ENCODE results near the gene LSM3. TPM values are rescaled to one million over a fixed set of nuclear protein-coding genes. Genes with fewer than 3 reads are reported as not detected.

LSM3 gene
- total RNA-seq, 1 donor from 2014 or later, result 9.5 TPM

- TF ChIP-seq, protein P1, sequence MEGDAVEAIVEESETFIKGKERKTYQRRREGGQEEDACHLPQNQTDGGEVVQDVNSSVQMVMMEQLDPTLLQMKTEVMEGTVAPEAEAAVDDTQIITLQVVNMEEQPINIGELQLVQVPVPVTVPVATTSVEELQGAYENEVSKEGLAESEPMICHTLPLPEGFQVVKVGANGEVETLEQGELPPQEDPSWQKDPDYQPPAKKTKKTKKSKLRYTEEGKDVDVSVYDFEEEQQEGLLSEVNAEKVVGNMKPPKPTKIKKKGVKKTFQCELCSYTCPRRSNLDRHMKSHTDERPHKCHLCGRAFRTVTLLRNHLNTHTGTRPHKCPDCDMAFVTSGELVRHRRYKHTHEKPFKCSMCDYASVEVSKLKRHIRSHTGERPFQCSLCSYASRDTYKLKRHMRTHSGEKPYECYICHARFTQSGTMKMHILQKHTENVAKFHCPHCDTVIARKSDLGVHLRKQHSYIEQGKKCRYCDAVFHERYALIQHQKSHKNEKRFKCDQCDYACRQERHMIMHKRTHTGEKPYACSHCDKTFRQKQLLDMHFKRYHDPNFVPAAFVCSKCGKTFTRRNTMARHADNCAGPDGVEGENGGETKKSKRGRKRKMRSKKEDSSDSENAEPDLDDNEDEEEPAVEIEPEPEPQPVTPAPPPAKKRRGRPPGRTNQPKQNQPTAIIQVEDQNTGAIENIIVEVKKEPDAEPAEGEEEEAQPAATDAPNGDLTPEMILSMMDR (IDR thresholded peaks at IDR 0.05; ENCODE audit: insufficient read depth, low read depth, low read length), result no peak
- TF ChIP-seq EZH2 (IDR thresholded peaks at IDR 0.05; ENCODE audit: insufficient read depth, low read length), result no peak
- Histone ChIP-seq H3K4me1 (ENCODE audit: insufficient read depth, low read length) (no peaks in the 10 kb centered on the region), H3K27me3 (ENCODE audit: insufficient read depth, low read length) (peaks cover 3% of the 10 kb centered on the region), H2AFZ (ENCODE audit: low read depth, low read length) (no peak overlapping the region), H3K36me3 (ENCODE audit: insufficient read depth, low read length) (no peaks in the 10 kb centered on the region), H3K27ac (ENCODE audit: low read depth, low read length) (no peak overlapping the region), H3K9me3 (ENCODE audit: insufficient read depth, low read depth, low read length) (no peaks in the 10 kb centered on the region), H3K79me2 (ENCODE audit: insufficient read depth, low read length) (no peaks in the 10 kb centered on the region), H4K20me1 (ENCODE audit: insufficient read depth, low read length) (no peaks in the 10 kb centered on the region), H3K9ac (ENCODE audit: low read length) (no peak overlapping the region), H3K4me2 (ENCODE audit: low read length) (no peak overlapping the region), H3K4me3 (ENCODE audit: insufficient read depth, low read depth, low read length) (no peak overlapping the region)
- no peaks in the 10 kb centered on the region for H3K4me1 Mint-ChIP-seq (ENCODE audit: low read depth, unreplicated experiment)
- H3K27ac Mint-ChIP-seq (ENCODE audit: unreplicated experiment), result no peak overlapping the region
- FAIRE-seq (no peak), DNase-seq (ENCODE audit: low read depth) (no peak)
- peaks cover 30% of the 10 kb centered on the region for H3K27me3 Mint-ChIP-seq (ENCODE audit: low read depth, unreplicated experiment)
- H3K36me3 Mint-ChIP-seq (ENCODE audit: low read depth, unreplicated experiment), result peaks cover 6% of the 10 kb centered on the region
- no peak overlapping the region for H3K4me3 Mint-ChIP-seq (ENCODE audit: unreplicated experiment)
- H3K9me3 Mint-ChIP-seq (ENCODE audit: unreplicated experiment), result peaks cover 5% of the 10 kb centered on the region
Measured at GRCh38 chr3:14240366-14240765, 61.7 kb downstream of the LSM3 start.

- Histone ChIP-seq H3K4me3 (ENCODE audit: insufficient read depth, low read depth, low read length) (no peak overlapping the region), H3K4me1 (ENCODE audit: insufficient read depth, low read length) (no peaks in the 10 kb centered on the region), H3K9me3 (ENCODE audit: insufficient read depth, low read depth, low read length) (no peaks in the 10 kb centered on the region), H3K36me3 (ENCODE audit: insufficient read depth, low read length) (no peaks in the 10 kb centered on the region), H4K20me1 (ENCODE audit: insufficient read depth, low read length) (no peaks in the 10 kb centered on the region), H3K9ac (ENCODE audit: low read length) (no peak overlapping the region), H3K27me3 (ENCODE audit: insufficient read depth, low read length) (peaks cover 4% of the 10 kb centered on the region), H3K79me2 (ENCODE audit: insufficient read depth, low read length) (no peaks in the 10 kb centered on the region), H3K27ac (ENCODE audit: low read depth, low read length) (no peak overlapping the region), H2AFZ (ENCODE audit: low read depth, low read length) (no peak overlapping the region), H3K4me2 (ENCODE audit: low read length) (no peak overlapping the region)
- H3K27me3 Mint-ChIP-seq (ENCODE audit: low read depth, unreplicated experiment), result peaks cover 35% of the 10 kb centered on the region
- TF ChIP-seq, protein P1 (IDR thresholded peaks at IDR 0.05; ENCODE audit: insufficient read depth, low read depth, low read length), result no peak
- TF ChIP-seq EZH2 (IDR thresholded peaks at IDR 0.05; ENCODE audit: insufficient read depth, low read length), result no peak
- H3K9me3 Mint-ChIP-seq (ENCODE audit: unreplicated experiment), result peaks cover 5% of the 10 kb centered on the region
- H3K36me3 Mint-ChIP-seq (ENCODE audit: low read depth, unreplicated experiment), result peaks cover 2% of the 10 kb centered on the region
- FAIRE-seq, result no peak
- DNase-seq (ENCODE audit: low read depth), result no peak
- no peaks in the 10 kb centered on the region for H3K4me1 Mint-ChIP-seq (ENCODE audit: low read depth, unreplicated experiment)
- no peak overlapping the region for H3K4me3 Mint-ChIP-seq (ENCODE audit: unreplicated experiment)
- H3K27ac Mint-ChIP-seq (ENCODE audit: unreplicated experiment), result no peak overlapping the region
Measured at GRCh38 chr3:14241716-14242115, 63.1 kb downstream of the LSM3 start.

- H3K9ac ChIP-seq (ENCODE audit: low read length), result no peak overlapping the region
- H3K4me3 ChIP-seq (ENCODE audit: insufficient read depth, low read depth, low read length), result no peak overlapping the region
- H3K9me3 Mint-ChIP-seq (ENCODE audit: unreplicated experiment), result peaks cover 8% of the 10 kb centered on the region
- peaks cover 2% of the 10 kb centered on the region for H3K36me3 Mint-ChIP-seq (ENCODE audit: low read depth, unreplicated experiment)
- H3K79me2 ChIP-seq (ENCODE audit: insufficient read depth, low read length), result no peaks in the 10 kb centered on the region
- no peaks in the 10 kb centered on the region for H3K4me1 Mint-ChIP-seq (ENCODE audit: low read depth, unreplicated experiment)
- H4K20me1 ChIP-seq (ENCODE audit: insufficient read depth, low read length), result no peaks in the 10 kb centered on the region
- no peaks in the 10 kb centered on the region for H3K36me3 ChIP-seq (ENCODE audit: insufficient read depth, low read length)
- H3K4me2 ChIP-seq (ENCODE audit: low read length), result no peak overlapping the region
- H3K27ac Mint-ChIP-seq (ENCODE audit: unreplicated experiment), result no peak overlapping the region
- H3K27me3 ChIP-seq (ENCODE audit: insufficient read depth, low read length), result peaks cover 2% of the 10 kb centered on the region
- FAIRE-seq (no peak), DNase-seq (ENCODE audit: low read depth) (no peak)
- no peak overlapping the region for H3K4me3 Mint-ChIP-seq (ENCODE audit: unreplicated experiment)
- no peak overlapping the region for H2AFZ ChIP-seq (ENCODE audit: low read depth, low read length)
- TF ChIP-seq EZH2 (IDR thresholded peaks at IDR 0.05; ENCODE audit: insufficient read depth, low read length), result no peak
- TF ChIP-seq, protein P1 (IDR thresholded peaks at IDR 0.05; ENCODE audit: insufficient read depth, low read depth, low read length), result no peak
- no peaks in the 10 kb centered on the region for H3K9me3 ChIP-seq (ENCODE audit: insufficient read depth, low read depth, low read length)
- H3K4me1 ChIP-seq (ENCODE audit: insufficient read depth, low read length), result no peaks in the 10 kb centered on the region
- peaks cover 40% of the 10 kb centered on the region for H3K27me3 Mint-ChIP-seq (ENCODE audit: low read depth, unreplicated experiment)
- H3K27ac ChIP-seq (ENCODE audit: low read depth, low read length), result no peak overlapping the region
Measured at GRCh38 chr3:14242490-14243311, 64.1 kb downstream of the LSM3 start.

All from astrocyte (in vitro differentiated cells and primary cell).